Caco-2 (cell line): ENCODE measurements around the gene ZNF550. TPM values are rescaled to one million over a fixed set of nuclear protein-coding genes. Genes with fewer than 3 reads are reported as not detected.

Source experiments
- BruUV-seq: library from RNA; stranded (reverse); fragments of 400-500 nt; replicated peaks from 2 replicates; lab custom pipeline; 2021; lab: Mats Ljungman, UMichigan
- CTCF ChIA-PET: fragments of 300-600 bp; sonication (Branson Sonifier 250); formaldehyde crosslinking; loops from one replicate; lab custom pipeline; 2022; ENCODE audit warnings: antibody characterized with exemption; lab: Charles Lee
- POLR2A ChIA-PET: fragments of 300-600 bp; sonication (Branson Sonifier 250); formaldehyde crosslinking; loops from one replicate; lab custom pipeline; 2022; ENCODE audit warnings: antibody characterized with exemption; lab: Charles Lee
- DNase-seq, 2 experiments: peaks; one replicate each; pipeline versions ENCODE4 v3.0.0 to v3.0.0-alpha.2; 2020 to 2022
- H3K27me3 ChIP-seq: replicated peaks from 2 replicates; pipeline ENCODE4 v1.6.0; 2011; ENCODE audit warnings: low read length; ENCODE audit not compliant: control insufficient read depth, insufficient read depth
- H3K36me3 ChIP-seq: 2 replicates; pipeline ENCODE4 v1.5.1; 2011; ENCODE audit warnings: low read length; ENCODE audit not compliant: control insufficient read depth, insufficient read depth
- H3K4me1 ChIP-seq: fragments of 250-450 bp; sonication (Bioruptor Pico); 2 replicates; pipeline ENCODE4 v1.5.1; 2020; ENCODE audit warnings: mild to moderate bottlenecking
- H3K4me3 ChIP-seq: 2 replicates; pipeline ENCODE4 v1.5.1; 2011; ENCODE audit warnings: low read depth, mild to moderate bottlenecking, control low read depth, low read length
- H3K9me3 ChIP-seq: fragments of 250-450 bp; sonication (Bioruptor Pico); 2 replicates; pipeline ENCODE4 v1.5.1; 2020; ENCODE audit warnings: mild to moderate bottlenecking, moderate library complexity
- H3K27ac Mint-ChIP-seq: one replicate; pipeline ENCODE4 v1.8.0; 2022; ENCODE audit warnings: mixed read lengths; ENCODE audit not compliant: unreplicated experiment
- H3K27me3 Mint-ChIP-seq: one replicate; pipeline ENCODE4 v1.8.0; 2022; ENCODE audit warnings: mixed read lengths; ENCODE audit not compliant: insufficient read depth, unreplicated experiment
- H3K36me3 Mint-ChIP-seq: one replicate; pipeline ENCODE4 v1.8.0; 2022; ENCODE audit warnings: mild to moderate bottlenecking, mixed read lengths; ENCODE audit not compliant: insufficient read depth, unreplicated experiment
- H3K4me1 Mint-ChIP-seq: one replicate; pipeline ENCODE4 v1.8.0; 2022; ENCODE audit warnings: low read depth, mixed read lengths; ENCODE audit not compliant: unreplicated experiment
- H3K4me3 Mint-ChIP-seq: one replicate; pipeline ENCODE4 v1.8.0; 2022; ENCODE audit warnings: mild to moderate bottlenecking, moderate library complexity, mixed read lengths; ENCODE audit not compliant: unreplicated experiment
- H3K9me3 Mint-ChIP-seq: one replicate; pipeline ENCODE4 v1.8.0; 2022; ENCODE audit warnings: mixed read lengths; ENCODE audit not compliant: unreplicated experiment
- intact Hi-C: fragments of 100-400 bp; cut with micrococcal nuclease; formaldehyde crosslinking; loops from one replicate; pipeline ENCODE4 v1.10.0; 2022; ENCODE audit not compliant: unreplicated experiment
- total RNA-seq: library from RNA; stranded (reverse); gene quantifications from 2 replicates; pipeline ENCODE4 v1.2.3, GENCODE V29; 2022
- TF ChIP-seq, protein P1 (sequence below), 2 experiments: fragments of 200-600 bp in 1 of 2; IDR thresholded peaks; 1 replicate in 1 of 2; 2 replicates in 1 of 2; pipeline versions ENCODE4 v1.5.1 to v1.8.0; 2011 to 2022; ENCODE audit warnings: antibody characterized with exemption in 1 of 2, control low read depth in 1 of 2, inconsistent platforms in 1 of 2, low read depth in 1 of 2, low read length in 1 of 2, mild to moderate bottlenecking in 1 of 2, moderate library complexity in 1 of 2; ENCODE audit not compliant: insufficient read depth in 1 of 2, severe bottlenecking in 1 of 2, unreplicated experiment in 1 of 2

Gene ZNF550
- total RNA-seq, 1 experiment from 2014 or later: 11.5 TPM

GRCh38 chr19:57572415-57572947, 12.8 kb upstream of the ZNF550 start:
- Mint-ChIP-seq H3K4me3 (no peak overlapping the region), H3K27ac (no peak overlapping the region), H3K36me3 (peaks cover 45% of the 10 kb centered on the region), H3K27me3 (no peaks in the 10 kb centered on the region), H3K9me3 (peaks cover 65% of the 10 kb centered on the region), H3K4me1 (no peaks in the 10 kb centered on the region)
- Histone ChIP-seq H3K4me1 (no peaks in the 10 kb centered on the region), H3K4me3 (no peak overlapping the region), H3K27me3 (no peaks in the 10 kb centered on the region), H3K36me3 (peaks cover 20% of the 10 kb centered on the region), H3K9me3 (peaks cover 47% of the 10 kb centered on the region)
- intact Hi-C loops: no loop called here
- no peak for DNase-seq
- TF ChIP-seq, protein P1, sequence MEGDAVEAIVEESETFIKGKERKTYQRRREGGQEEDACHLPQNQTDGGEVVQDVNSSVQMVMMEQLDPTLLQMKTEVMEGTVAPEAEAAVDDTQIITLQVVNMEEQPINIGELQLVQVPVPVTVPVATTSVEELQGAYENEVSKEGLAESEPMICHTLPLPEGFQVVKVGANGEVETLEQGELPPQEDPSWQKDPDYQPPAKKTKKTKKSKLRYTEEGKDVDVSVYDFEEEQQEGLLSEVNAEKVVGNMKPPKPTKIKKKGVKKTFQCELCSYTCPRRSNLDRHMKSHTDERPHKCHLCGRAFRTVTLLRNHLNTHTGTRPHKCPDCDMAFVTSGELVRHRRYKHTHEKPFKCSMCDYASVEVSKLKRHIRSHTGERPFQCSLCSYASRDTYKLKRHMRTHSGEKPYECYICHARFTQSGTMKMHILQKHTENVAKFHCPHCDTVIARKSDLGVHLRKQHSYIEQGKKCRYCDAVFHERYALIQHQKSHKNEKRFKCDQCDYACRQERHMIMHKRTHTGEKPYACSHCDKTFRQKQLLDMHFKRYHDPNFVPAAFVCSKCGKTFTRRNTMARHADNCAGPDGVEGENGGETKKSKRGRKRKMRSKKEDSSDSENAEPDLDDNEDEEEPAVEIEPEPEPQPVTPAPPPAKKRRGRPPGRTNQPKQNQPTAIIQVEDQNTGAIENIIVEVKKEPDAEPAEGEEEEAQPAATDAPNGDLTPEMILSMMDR (IDR thresholded peaks at IDR 0.05; ENCODE audit: insufficient read depth in 1 of 2, low read depth in 1 of 2, low read length in 1 of 2, severe bottlenecking in 1 of 2, unreplicated experiment in 1 of 2): no peak
- CTCF ChIA-PET: interaction anchor here (1.8 kb wide), 1 partner anchor 60 kb away, joined by 4 read pairs; the partner anchor contains the start of gene ZNF211
- no TSS peak for BruUV-seq
- POLR2A ChIA-PET: no interaction called here

DNA sequence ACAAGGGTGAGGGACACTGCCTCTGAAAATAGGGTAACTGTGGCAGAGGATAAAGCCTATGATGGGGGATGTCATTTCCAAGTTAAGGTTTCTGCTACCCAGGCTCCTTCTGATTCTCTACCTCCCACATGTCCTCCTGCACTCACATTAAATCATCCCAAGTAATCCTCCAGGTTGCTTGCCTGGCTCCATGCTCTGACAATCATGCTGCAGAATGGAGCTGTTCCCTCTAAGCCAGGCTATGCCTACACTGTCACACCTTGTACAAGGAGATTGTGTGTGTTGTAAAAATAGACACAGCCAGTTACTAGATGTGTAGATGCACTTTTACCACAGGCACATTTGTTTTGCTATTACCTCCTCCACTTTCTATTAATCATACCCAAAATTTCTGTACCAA, 11.0 kb upstream of the ZNF550 start:
- H3K36me3 Mint-ChIP-seq: peaks cover 32% of the 10 kb centered on the region
- Histone ChIP-seq H3K4me1 (no peaks in the 10 kb centered on the region), H3K4me3 (no peak overlapping the region), H3K27me3 (no peaks in the 10 kb centered on the region), H3K9me3 (peaks cover 61% of the 10 kb centered on the region), H3K36me3 (peaks cover 14% of the 10 kb centered on the region)
- peaks cover 68% of the 10 kb centered on the region for H3K9me3 Mint-ChIP-seq
- H3K4me1 Mint-ChIP-seq: no peaks in the 10 kb centered on the region
- POLR2A ChIA-PET: no interaction called here
- no TSS peak for BruUV-seq
- H3K27ac Mint-ChIP-seq: no peak overlapping the region
- no peaks in the 10 kb centered on the region for H3K27me3 Mint-ChIP-seq
- H3K4me3 Mint-ChIP-seq: no peak overlapping the region
- DNase-seq: no peak
- CTCF ChIA-PET: no interaction called here
- TF ChIP-seq, protein P1 (IDR thresholded peaks at IDR 0.05; ENCODE audit: insufficient read depth in 1 of 2, low read depth in 1 of 2, low read length in 1 of 2, severe bottlenecking in 1 of 2, unreplicated experiment in 1 of 2): no peak
- intact Hi-C loops: no loop called here

- ChIA-PET CTCF (no interaction called here), POLR2A (no interaction called here)
- Histone ChIP-seq H3K36me3 (no peaks in the 10 kb centered on the region; the same call in 1 of the 2 replicates), H3K4me1 (no peaks in the 10 kb centered on the region), H3K4me3 (no peak overlapping the region), H3K9me3 (peaks cover 76% of the 10 kb centered on the region), H3K27me3 (no peaks in the 10 kb centered on the region)
- TF ChIP-seq, protein P1 (IDR thresholded peaks at IDR 0.05; ENCODE audit: insufficient read depth in 1 of 2, low read depth in 1 of 2, low read length in 1 of 2, severe bottlenecking in 1 of 2, unreplicated experiment in 1 of 2): no peak
- Mint-ChIP-seq H3K9me3 (peaks cover 73% of the 10 kb centered on the region), H3K36me3 (no peaks in the 10 kb centered on the region), H3K4me3 (no peak overlapping the region), H3K27me3 (no peaks in the 10 kb centered on the region), H3K4me1 (no peaks in the 10 kb centered on the region), H3K27ac (no peak overlapping the region)
- BruUV-seq: no TSS peak
- intact Hi-C loops: no loop called here
- no peak for DNase-seq
These were observed 7.0 kb upstream of the ZNF550 start for GRCh38 chr19:57566396-57567265.
